H1 (cell line): ENCODE measurements around the gene MIPOL1. TPM values are rescaled to one million over a fixed set of nuclear protein-coding genes. Genes with fewer than 3 reads are reported as not detected.

ENCODE experiments used
- CTCF ChIA-PET: fragments of 300-600 bp; sonication (Branson Sonifier 250); formaldehyde crosslinking; loops from one replicate; lab custom pipeline; 2021; ENCODE audit not compliant: partially characterized antibody; lab: Charles Lee
- POLR2A ChIA-PET: fragments of 300-600 bp; sonication (Branson Sonifier 250); formaldehyde crosslinking; loops from one replicate; lab custom pipeline; 2021; ENCODE audit warnings: inconsistent platforms; ENCODE audit not compliant: partially characterized antibody; lab: Charles Lee
- DNase-seq, 2 experiments: peaks; one replicate each; pipeline versions ENCODE4 v3.0.0 to v3.0.0-alpha.2; 2010 to 2022; ENCODE audit warnings: low spot score in 2 of 2, low read depth in 1 of 2, mixed read lengths in 1 of 2
- FAIRE-seq: peaks from 2 replicates; lab custom pipeline; 2011; peaks lifted over from hg19 to GRCh38; lab: Jason Lieb, UNC
- H2AFZ ChIP-seq: 2 replicates; pipeline ENCODE4 v1.8.1; 2012; ENCODE audit warnings: low read length, inconsistent platforms
- H2AK5ac ChIP-seq: 2 replicates; pipeline ENCODE4 v1.6.1; 2013; ENCODE audit warnings: low read depth, low read length
- H2BK120ac ChIP-seq: replicated peaks from 2 replicates; pipeline ENCODE3; 2013; ENCODE audit warnings: low read depth, low read length, inconsistent platforms
- H2BK12ac ChIP-seq: 2 replicates; pipeline ENCODE4 v1.6.1; 2013; ENCODE audit warnings: low read depth, low read length
- H2BK15ac ChIP-seq: 2 replicates; pipeline ENCODE4 v1.6.1; 2013; ENCODE audit warnings: low read length
- H2BK20ac ChIP-seq: 2 replicates; pipeline ENCODE4 v1.6.1; 2013; ENCODE audit warnings: low read length
- H2BK5ac ChIP-seq: 2 replicates; pipeline ENCODE4 v1.6.1; 2013; ENCODE audit warnings: low read depth, low read length
- H3K14ac ChIP-seq: 2 replicates; pipeline ENCODE4 v1.6.1; 2013; ENCODE audit warnings: inconsistent platforms; ENCODE audit not compliant: insufficient read length
- H3K18ac ChIP-seq: 2 replicates; pipeline ENCODE4 v1.6.1; 2013; ENCODE audit warnings: low read length; ENCODE audit errors: extremely low read depth
- H3K23ac ChIP-seq: 2 replicates; pipeline ENCODE4 v1.6.1; 2013; ENCODE audit warnings: inconsistent platforms; ENCODE audit not compliant: insufficient read length
- H3K23me2 ChIP-seq: 2 replicates; pipeline ENCODE4 v1.6.1; 2013; ENCODE audit warnings: low read depth, low read length
- H3K27ac ChIP-seq: 2 replicates; pipeline ENCODE4 v1.6.1; 2011; ENCODE audit warnings: low read depth, low read length, inconsistent platforms
- H3K27me3 ChIP-seq, 4 experiments: replicated peaks in 1 of 4; 1 replicate in 1 of 4; 2 replicates in 3 of 4; pipeline versions ENCODE4 v1.6.1 to v1.8.1; 2011 to 2013; ENCODE audit warnings: low read length in 3 of 4, mild to moderate bottlenecking in 3 of 4, inconsistent platforms in 2 of 4, mixed read lengths in 2 of 4, moderate library complexity in 1 of 4; ENCODE audit not compliant: control insufficient read depth in 3 of 4, insufficient read depth in 3 of 4; ENCODE audit errors: extremely low read depth in 1 of 4
- H3K36me3 ChIP-seq, 4 experiments: 2 replicates each; pipeline versions ENCODE4 v1.6.1 to v1.8.1; 2011 to 2013; ENCODE audit warnings: mild to moderate bottlenecking in 4 of 4, low read length in 3 of 4, moderate library complexity in 2 of 4, control low read depth in 1 of 4, inconsistent platforms in 1 of 4; ENCODE audit not compliant: insufficient read depth in 4 of 4, control insufficient read depth in 2 of 4
- H3K4ac ChIP-seq: replicated peaks from 2 replicates; pipeline ENCODE3; 2013; ENCODE audit warnings: low read length, low read depth, mixed read lengths, inconsistent platforms; ENCODE audit not compliant: insufficient read length
- H3K4me1 ChIP-seq, 4 experiments: replicated peaks in 1 of 4; 1 replicate in 1 of 4; 2 replicates in 3 of 4; pipeline versions ENCODE4 v1.6.1 to v1.8.1; 2011 to 2013; ENCODE audit warnings: low read length in 3 of 4, inconsistent platforms in 2 of 4, mixed read lengths in 1 of 4; ENCODE audit not compliant: insufficient read depth in 4 of 4, control insufficient read depth in 3 of 4
- H3K4me2 ChIP-seq, 2 experiments: 2 replicates each; pipeline versions ENCODE4 v1.6.1 to v1.8.1; 2011 to 2013; ENCODE audit warnings: low read depth in 2 of 2, low read length in 2 of 2, control low read depth in 1 of 2, inconsistent platforms in 1 of 2, mild to moderate bottlenecking in 1 of 2; ENCODE audit not compliant: insufficient read depth in 1 of 2
- H3K4me3 ChIP-seq, 4 experiments: fragments of 200-600, 300-600 bp in 1 of 4; sonication (generic), shearing (Covaris generic), sonication (Bioruptor Twin) in 1 of 4; 2 replicates each; pipeline versions ENCODE4 v1.5.1 to v1.8.1; 2011 to 2016; ENCODE audit warnings: low read length in 4 of 4, low read depth in 3 of 4, control low read depth in 2 of 4, inconsistent platforms in 2 of 4, mild to moderate bottlenecking in 2 of 4, mixed read lengths in 1 of 4, moderate library complexity in 1 of 4; ENCODE audit not compliant: insufficient read depth in 2 of 4; ENCODE audit errors: extremely low read depth in 1 of 4
- H3K56ac ChIP-seq: replicated peaks from 2 replicates; pipeline ENCODE3; 2013; ENCODE audit warnings: low read depth, mild to moderate bottlenecking, mixed read lengths, low read length, inconsistent platforms; ENCODE audit not compliant: insufficient read length
- H3K79me1 ChIP-seq: 2 replicates; pipeline ENCODE4 v1.6.1; 2013; ENCODE audit warnings: low read depth, low read length, control low read depth
- H3K79me2 ChIP-seq, 2 experiments: 2 replicates each; pipeline versions ENCODE4 v1.6.1 to v1.8.1; 2012 to 2013; ENCODE audit warnings: low read length in 2 of 2, mild to moderate bottlenecking in 2 of 2, inconsistent platforms in 1 of 2; ENCODE audit not compliant: insufficient read depth in 2 of 2, control insufficient read depth in 1 of 2
- H3K9ac ChIP-seq, 4 experiments: replicated peaks in 1 of 4; 1 replicate in 1 of 4; 2 replicates in 3 of 4; pipeline versions ENCODE4 v1.6.1 to v1.8.1; 2011 to 2013; ENCODE audit warnings: low read depth in 3 of 4, low read length in 3 of 4, control low read depth in 2 of 4, mild to moderate bottlenecking in 2 of 4, moderate library complexity in 2 of 4, inconsistent platforms in 1 of 4; ENCODE audit errors: extremely low read depth in 1 of 4
- H3K9me3 ChIP-seq, 2 experiments: 2 replicates each; pipeline versions ENCODE4 v1.6.1 to v1.8.1; 2012 to 2013; ENCODE audit warnings: mild to moderate bottlenecking in 2 of 2, moderate library complexity in 2 of 2, control low read depth in 1 of 2, inconsistent platforms in 1 of 2, low read depth in 1 of 2, low read length in 1 of 2, mixed read lengths in 1 of 2; ENCODE audit not compliant: insufficient read depth in 2 of 2
- H4K20me1 ChIP-seq, 2 experiments: replicated peaks in 1 of 2; 2 replicates each; pipeline versions ENCODE3 to v1.8.1; 2011 to 2013; ENCODE audit warnings: inconsistent platforms in 2 of 2, low read length in 2 of 2, mild to moderate bottlenecking in 1 of 2; ENCODE audit not compliant: insufficient read depth in 2 of 2, control insufficient read depth in 1 of 2
- H4K5ac ChIP-seq: 2 replicates; pipeline ENCODE4 v1.6.1; 2013; ENCODE audit warnings: low read length, low read depth, mixed read lengths, inconsistent platforms; ENCODE audit not compliant: insufficient read length
- H4K8ac ChIP-seq: 2 replicates; pipeline ENCODE4 v1.8.0; 2013; ENCODE audit warnings: mild to moderate bottlenecking, moderate library complexity, low read length, inconsistent platforms; ENCODE audit not compliant: insufficient read depth; ENCODE audit errors: extremely low read depth
- H4K91ac ChIP-seq: replicated peaks from 2 replicates; pipeline ENCODE3; 2013; ENCODE audit warnings: low read length, mixed read lengths, inconsistent platforms; ENCODE audit not compliant: insufficient read length
- CHD7 ChIP-seq: fragments of 300-600 bp; sonication (generic); IDR thresholded peaks from 2 replicates; pipeline ENCODE4 v1.7.1; 2012; ENCODE audit warnings: low read length, moderate library complexity, mild to moderate bottlenecking, inconsistent platforms; ENCODE audit not compliant: insufficient replicate concordance
- WGBS, 2 experiments: shearing (Covaris generic) in 1 of 2; methylation state at CpG; one replicate each; pipeline versions ENCODE4 v1.1.6 to v1.1.7; 2013 to 2015; ENCODE audit warnings: low lambda C conversion rate in 2 of 2, mixed read lengths in 2 of 2, inconsistent platforms in 1 of 2, low coverage in 1 of 2, missing lambda C conversion rate in 1 of 2; ENCODE audit not compliant: insufficient replicate concordance in 2 of 2, insufficient coverage in 1 of 2, insufficient read length in 1 of 2; ENCODE audit errors: extremely low coverage in 1 of 2, missing lambda C conversion rate in 1 of 2; 5-methylcytosine and 5-hydroxymethylcytosine counted together
- polyA plus RNA-seq, 7 experiments: library from polyadenylated mRNA; depleted of rRNA in 3 of 7; stranded (reverse) in 5 of 7; unstranded in 2 of 7; fragments of >200 nt in 5 of 7; fragments of 200-250 nt in 2 of 7; gene quantifications; 1 replicate in 5 of 7; 2 replicates in 1 of 7; 4 replicates in 1 of 7; pipeline versions ENCODE4 v1.2.1 to v1.2.3, GENCODE V29; 2011 to 2013; ENCODE audit warnings: missing spikeins in 2 of 7, mixed read lengths in 2 of 7
- total RNA-seq: library from RNA; stranded (reverse); fragmentation: NEBNext Ultra II Directional; extraction: Animal tissue kit (Norgen Biotek cat#: 25700); gene quantifications from 2 replicates; pipeline ENCODE4 v1.2.1, GENCODE V29; 2021

Gene MIPOL1
- total and polyA plus RNA-seq, 2 of the 8 experiments (the other 6 are each of a cell fraction or from before 2014, with no cell fraction given) = 2.8 to 23.9 TPM

GRCh38 chr14:37406095-37406494 lies 208.4 kb downstream of the MIPOL1 start:
- Histone ChIP-seq H3K4me2 (no peak overlapping the region), H3K4me1 (no peaks in the 10 kb centered on the region), H3K14ac (no peak overlapping the region), H3K9ac (no peak overlapping the region), H2BK20ac (no peak overlapping the region), H2BK12ac (no peak overlapping the region), H3K23me2 (no peaks in the 10 kb centered on the region), H4K20me1 (no peaks in the 10 kb centered on the region), H4K5ac (no peak overlapping the region), H2BK15ac (no peak overlapping the region), H4K91ac (no peak overlapping the region), H3K4me3 (no peak overlapping the region), H2AFZ (no peak overlapping the region), H3K23ac (no peak overlapping the region), H2BK5ac (no peak overlapping the region), H3K79me2 (no peaks in the 10 kb centered on the region), H3K56ac (no peak overlapping the region), H4K8ac (no peak overlapping the region), H3K9me3 (no peaks in the 10 kb centered on the region), H3K18ac (no peak overlapping the region), H3K27me3 (no peaks in the 10 kb centered on the region), H3K79me1 (no peaks in the 10 kb centered on the region), H2BK120ac (no peak overlapping the region), H3K4ac (no peak overlapping the region), H3K36me3 (no peaks in the 10 kb centered on the region), H2AK5ac (no peak overlapping the region), H3K27ac (no peak overlapping the region)
- 83% methylated on average over 2 of the region's 2 CpGs; no CpG with 5 or more reads in 1 of the 2 experiments for WGBS, 2 experiments
- ChIA-PET CTCF (no interaction called here), POLR2A (no interaction called here)
- DNase-seq (no peak), FAIRE-seq (no peak)
- no peak for TF ChIP-seq CHD7
